Activated CD8-positive, alpha-beta memory T cell treated with anti-CD3 and anti-CD28 coated beads, Interleukin-2, amount 50 U/mL, for 24 hours (primary cell): ENCODE results near the gene WWC1.
A peak's percentile ranks its signal among the peaks of the same experiment; 100 is the strongest.

Source experiments
- DNase-seq: peaks from one replicate; pipeline ENCODE4 v3.0.0-alpha.2; 2020; ENCODE audit errors: extremely low read depth

The WWC1 gene

DNA sequence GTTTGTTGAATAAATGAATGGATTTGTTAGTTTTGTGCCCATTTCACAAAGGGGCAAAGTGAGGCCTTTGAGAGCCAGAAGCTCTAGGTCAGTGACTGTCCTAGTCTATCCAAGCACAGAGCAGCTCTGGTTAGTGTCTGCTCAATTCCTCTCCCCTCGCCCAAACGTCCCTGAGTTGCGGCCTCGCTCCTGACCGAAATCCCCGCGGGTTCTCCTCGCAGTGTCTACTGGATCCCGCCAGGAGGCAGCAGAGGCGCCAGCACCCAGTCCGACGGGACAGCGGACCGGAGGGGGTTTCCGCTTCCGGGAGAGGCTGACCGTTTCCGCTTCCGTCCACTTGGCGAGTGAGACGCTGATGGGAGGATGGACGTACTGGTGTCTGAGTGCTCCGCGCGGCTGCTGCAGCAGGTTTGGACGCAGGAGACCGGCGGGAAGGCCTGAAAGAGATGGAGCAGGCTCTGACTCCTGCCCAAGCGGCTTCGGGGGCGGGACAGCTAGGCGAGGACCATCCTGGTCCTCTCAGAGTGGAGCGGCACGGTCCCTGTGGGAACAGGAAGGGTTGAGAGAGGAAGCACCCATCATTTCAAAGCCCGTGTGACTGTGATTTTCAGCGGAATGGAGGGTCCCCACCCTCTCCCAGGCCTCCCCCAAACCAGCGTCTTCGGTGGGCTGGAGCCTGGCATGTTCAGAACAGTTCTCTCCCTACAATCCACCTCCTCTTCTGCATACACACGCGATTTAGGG is 194.9 kb downstream of the WWC1 start, which contains the start of gene RARS1:
Gene RARS1 (plus strand): TSS at position 336 of the 744 bp plus-strand sequence. CDS start 28 bp downstream, at position 364.
- DNase-seq = peak; percentile 84

DNA sequence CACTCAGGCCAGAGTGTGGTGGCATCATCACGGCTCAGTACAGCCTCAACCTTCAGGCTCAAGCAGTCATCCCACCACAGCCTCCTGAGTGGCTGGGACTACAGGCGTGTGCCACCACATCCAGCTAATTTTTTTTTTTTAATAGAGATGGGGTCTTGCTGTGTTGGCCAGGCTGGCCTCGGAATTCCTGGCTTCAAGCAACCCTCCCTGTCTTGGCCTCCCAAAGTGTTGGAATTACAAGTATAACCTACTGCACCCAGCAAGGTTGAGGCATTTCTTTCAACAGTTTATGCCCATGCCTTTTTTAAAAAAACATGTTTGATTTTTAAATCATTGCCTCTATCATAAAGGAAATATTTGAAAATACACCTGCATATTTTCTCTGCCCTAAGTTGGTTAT is 197.6 kb downstream of the WWC1 start:
- DNase-seq = no peak

DNA sequence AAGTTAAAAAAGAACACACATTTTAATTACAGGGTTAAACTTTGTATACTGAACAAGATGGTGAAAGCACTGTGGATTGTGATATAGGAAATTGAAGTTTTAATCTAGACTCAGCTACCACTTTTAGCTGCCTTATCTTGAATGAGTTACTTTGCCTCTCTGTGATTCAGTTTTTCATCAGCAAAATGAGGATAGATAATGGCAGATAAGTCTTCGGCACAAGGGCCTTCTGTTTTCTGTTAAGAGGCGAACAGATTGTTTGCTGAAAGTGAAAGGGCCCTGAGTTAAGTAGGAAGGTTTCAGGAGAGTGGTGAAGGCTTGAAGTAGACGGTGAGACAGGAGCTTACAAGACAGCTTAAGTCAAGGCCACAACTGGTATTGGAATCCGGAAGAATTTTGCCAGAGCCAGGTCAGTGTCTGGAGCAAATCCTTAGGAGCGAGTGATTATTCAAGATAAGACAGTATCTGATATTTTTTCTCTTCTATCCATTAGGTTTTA is 202.7 kb downstream of the WWC1 start:
- no peak for DNase-seq

DNA sequence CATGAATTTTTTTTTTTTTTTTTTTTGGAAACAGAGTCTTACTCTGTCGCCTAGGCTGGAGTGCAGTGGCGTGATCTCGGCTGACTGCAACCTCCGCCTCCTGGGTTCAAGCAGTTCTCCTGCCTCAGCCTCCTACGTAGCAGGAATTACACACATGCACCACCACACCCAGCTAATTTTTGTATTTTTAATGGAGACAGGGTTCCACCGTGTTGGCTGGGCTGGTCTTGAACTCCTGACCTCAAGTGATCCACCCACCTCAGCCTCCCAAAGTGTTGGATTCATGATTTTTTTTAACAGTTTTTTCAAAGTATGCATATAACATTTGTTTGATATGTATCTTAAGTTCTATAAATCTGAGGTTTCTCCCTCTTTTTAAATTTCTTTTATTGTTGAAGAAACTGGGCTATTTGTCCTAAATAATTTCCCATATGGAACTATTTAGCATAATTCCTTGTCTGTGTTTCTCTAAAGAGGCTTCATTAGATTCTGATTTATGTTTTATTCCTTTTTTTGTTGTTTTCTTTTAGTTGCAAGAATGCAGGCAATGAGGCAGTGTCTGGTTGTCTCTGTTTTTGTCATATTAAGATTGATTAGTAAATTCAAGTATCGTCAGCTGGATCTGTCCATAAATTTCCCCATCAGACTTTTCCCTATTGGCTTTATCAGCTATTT is 211.3 kb downstream of the WWC1 start:
- no peak for DNase-seq

DNA sequence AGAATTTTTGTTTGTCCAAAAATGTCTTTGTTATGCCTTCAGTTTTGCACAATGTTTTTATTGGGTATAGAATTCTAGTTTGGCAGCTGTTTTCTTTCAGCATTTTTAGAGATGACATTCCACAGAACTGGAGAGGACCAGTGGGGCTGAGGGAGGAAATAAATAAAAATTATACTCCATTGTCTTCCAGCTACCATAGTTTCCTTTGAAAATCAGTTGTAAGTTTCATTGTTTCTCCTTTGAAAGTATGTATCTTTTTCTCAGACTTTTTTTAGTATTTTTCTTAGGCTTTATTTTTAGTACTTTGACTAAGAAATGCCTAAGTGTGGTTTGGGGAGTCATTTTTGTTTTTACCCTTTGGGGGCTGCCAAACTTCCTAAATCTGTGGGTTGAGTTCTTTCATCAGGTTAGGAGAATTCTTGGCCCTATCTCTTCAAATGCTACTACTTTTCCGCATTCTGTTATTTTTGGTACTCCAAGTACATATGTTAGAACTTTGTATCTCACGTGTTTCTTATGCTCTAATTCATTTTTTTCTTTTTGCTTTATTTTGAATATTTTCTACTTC is 222.5 kb downstream of the WWC1 start:
- DNase-seq = no peak
